Measurements from ENCODE around the gene PRSS58. TPM values are rescaled to one million over a fixed set of nuclear protein-coding genes. Genes with fewer than 3 reads are reported as not detected.
A peak's percentile ranks its signal among the peaks of the same experiment; 100 is the strongest.

PRSS58 gene
- total RNA-seq, 1 experiment from 2014 or later = not detected

DNA sequence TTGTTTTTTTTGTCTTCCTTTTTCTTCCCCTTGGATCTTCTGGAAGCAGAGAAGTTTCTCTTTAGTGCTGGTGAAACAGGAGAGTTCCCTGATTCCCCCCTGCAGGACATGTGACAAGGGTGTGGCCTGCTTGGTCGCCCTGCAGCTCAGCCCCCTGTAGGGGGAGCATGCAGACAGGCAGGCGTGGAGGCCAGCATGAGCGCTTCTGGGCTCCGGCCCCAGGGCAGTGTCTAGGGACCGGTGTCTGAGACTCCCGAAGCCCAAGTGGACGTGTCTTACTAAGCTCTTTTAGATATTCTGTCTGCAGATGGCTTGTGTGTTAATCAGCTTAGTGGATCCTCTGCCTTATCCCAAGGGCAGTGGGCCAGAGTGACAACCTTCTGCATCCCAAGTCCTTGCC, 26.1 kb downstream of the PRSS58 start:
- no peak overlapping the region for H3K4me3 Mint-ChIP-seq (ENCODE audit: unreplicated experiment)
- no TSS peak for BruUV-seq (replicated peaks)
- H3K27me3 Mint-ChIP-seq (ENCODE audit: insufficient read depth, unreplicated experiment) = peaks cover 40% of the 10 kb centered on the region
- TF ChIP-seq, protein P1, sequence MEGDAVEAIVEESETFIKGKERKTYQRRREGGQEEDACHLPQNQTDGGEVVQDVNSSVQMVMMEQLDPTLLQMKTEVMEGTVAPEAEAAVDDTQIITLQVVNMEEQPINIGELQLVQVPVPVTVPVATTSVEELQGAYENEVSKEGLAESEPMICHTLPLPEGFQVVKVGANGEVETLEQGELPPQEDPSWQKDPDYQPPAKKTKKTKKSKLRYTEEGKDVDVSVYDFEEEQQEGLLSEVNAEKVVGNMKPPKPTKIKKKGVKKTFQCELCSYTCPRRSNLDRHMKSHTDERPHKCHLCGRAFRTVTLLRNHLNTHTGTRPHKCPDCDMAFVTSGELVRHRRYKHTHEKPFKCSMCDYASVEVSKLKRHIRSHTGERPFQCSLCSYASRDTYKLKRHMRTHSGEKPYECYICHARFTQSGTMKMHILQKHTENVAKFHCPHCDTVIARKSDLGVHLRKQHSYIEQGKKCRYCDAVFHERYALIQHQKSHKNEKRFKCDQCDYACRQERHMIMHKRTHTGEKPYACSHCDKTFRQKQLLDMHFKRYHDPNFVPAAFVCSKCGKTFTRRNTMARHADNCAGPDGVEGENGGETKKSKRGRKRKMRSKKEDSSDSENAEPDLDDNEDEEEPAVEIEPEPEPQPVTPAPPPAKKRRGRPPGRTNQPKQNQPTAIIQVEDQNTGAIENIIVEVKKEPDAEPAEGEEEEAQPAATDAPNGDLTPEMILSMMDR (IDR thresholded peaks at IDR 0.05; ENCODE audit: unreplicated experiment) = no peak
- DNase-seq (ENCODE audit: unreplicated experiment) = peak; percentile 3
- H3K4me1 Mint-ChIP-seq (ENCODE audit: insufficient read depth, unreplicated experiment) = no peaks in the 10 kb centered on the region
- no peaks in the 10 kb centered on the region for H3K36me3 Mint-ChIP-seq (ENCODE audit: insufficient read depth, unreplicated experiment)
- no peaks in the 10 kb centered on the region for H3K9me3 Mint-ChIP-seq (ENCODE audit: unreplicated experiment)
- no peak overlapping the region for H3K27ac Mint-ChIP-seq (ENCODE audit: low read depth, unreplicated experiment)
- ChIA-PET CTCF (no interaction called here), POLR2A (no interaction called here)
- intact Hi-C loops (cut with micrococcal nuclease) = no loop called here

DNA sequence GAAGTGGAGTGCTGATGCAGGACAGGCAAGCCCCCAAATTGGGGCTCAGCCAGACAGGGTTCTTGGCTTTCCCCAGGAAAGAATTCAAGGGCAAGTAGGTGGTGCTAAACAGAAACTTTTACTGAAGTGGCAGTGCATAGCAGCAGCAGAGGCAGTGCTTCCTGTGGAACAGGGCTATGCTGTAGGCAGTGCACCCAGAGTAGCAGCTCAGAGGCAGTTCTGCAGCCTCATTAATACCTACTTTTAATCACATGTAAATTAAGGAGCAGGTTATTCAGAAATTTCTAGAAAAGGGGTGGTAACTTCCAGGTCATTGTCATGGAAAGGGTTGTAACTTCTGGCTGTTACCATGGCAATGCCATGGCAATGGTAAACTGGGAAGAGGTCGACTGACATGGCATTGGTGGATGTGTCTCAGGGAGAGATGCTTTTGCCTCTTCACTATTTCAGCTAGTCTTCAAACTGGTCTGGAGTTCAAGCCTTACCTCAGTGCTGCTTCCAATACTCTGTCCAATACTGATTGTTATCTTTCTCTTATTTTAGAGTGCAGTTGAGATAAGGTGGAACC, 29.2 kb downstream of the PRSS58 start:
- ChIA-PET CTCF (interaction anchor here (0.6 kb wide), 1 partner anchor 71 kb away, joined by 4 read pairs; no protein-coding TSS in a partner anchor), POLR2A (no interaction called here)
- no peaks in the 10 kb centered on the region for H3K36me3 Mint-ChIP-seq (ENCODE audit: insufficient read depth, unreplicated experiment)
- H3K9me3 Mint-ChIP-seq (ENCODE audit: unreplicated experiment) = no peaks in the 10 kb centered on the region
- H3K27me3 Mint-ChIP-seq (ENCODE audit: insufficient read depth, unreplicated experiment) = peaks cover 16% of the 10 kb centered on the region
- no TSS peak for BruUV-seq (replicated peaks)
- H3K4me3 Mint-ChIP-seq (ENCODE audit: unreplicated experiment) = no peak overlapping the region
- no peaks in the 10 kb centered on the region for H3K4me1 Mint-ChIP-seq (ENCODE audit: insufficient read depth, unreplicated experiment)
- no peak overlapping the region for H3K27ac Mint-ChIP-seq (ENCODE audit: low read depth, unreplicated experiment)
- intact Hi-C loops (cut with micrococcal nuclease) = no loop called here
- TF ChIP-seq, protein P1 (IDR thresholded peaks at IDR 0.05; ENCODE audit: unreplicated experiment) = no peak
- DNase-seq (ENCODE audit: unreplicated experiment) = no peak

Other genes starting within 250 kb of the PRSS58 start
- not detected in 2 replicates for gene MGAM2, start 146.3 kb downstream of the PRSS58 start, total RNA-seq (2022)

Measured in MCF 10A (cell line).